Adipocyte (in vitro differentiated cells): ENCODE measurements around the gene RUNX3.

Experiments used
- DNase-seq: peaks from one replicate; pipeline ENCODE4 v3.0.0-alpha.2; 2015; ENCODE audit warnings: low read depth
- H3K27me3 ChIP-seq: replicated peaks from 2 replicates; pipeline ENCODE4 v1.7.0; 2013; ENCODE audit warnings: mild to moderate bottlenecking, low read length, moderate library complexity; ENCODE audit not compliant: control insufficient read depth, insufficient read depth
- H3K36me3 ChIP-seq: 2 replicates; pipeline ENCODE4 v1.7.0; 2013; ENCODE audit warnings: low read length, mild to moderate bottlenecking, moderate library complexity; ENCODE audit not compliant: control insufficient read depth, insufficient read depth, severe bottlenecking
- H3K4me1 ChIP-seq: 2 replicates; pipeline ENCODE4 v1.7.0; 2013; ENCODE audit warnings: mild to moderate bottlenecking, low read length, moderate library complexity; ENCODE audit not compliant: control insufficient read depth, insufficient read depth
- H3K4me3 ChIP-seq: 2 replicates; pipeline ENCODE4 v1.7.0; 2013; ENCODE audit warnings: mild to moderate bottlenecking, low read length, moderate library complexity
- H3K9ac ChIP-seq: 2 replicates; pipeline ENCODE4 v1.7.0; 2013; ENCODE audit warnings: mild to moderate bottlenecking, low read length, moderate library complexity
- H3K9me3 ChIP-seq: 2 replicates; pipeline ENCODE4 v1.7.0; 2013; ENCODE audit warnings: mild to moderate bottlenecking, low read length, moderate library complexity; ENCODE audit not compliant: control insufficient read depth

RUNX3 gene

DNA sequence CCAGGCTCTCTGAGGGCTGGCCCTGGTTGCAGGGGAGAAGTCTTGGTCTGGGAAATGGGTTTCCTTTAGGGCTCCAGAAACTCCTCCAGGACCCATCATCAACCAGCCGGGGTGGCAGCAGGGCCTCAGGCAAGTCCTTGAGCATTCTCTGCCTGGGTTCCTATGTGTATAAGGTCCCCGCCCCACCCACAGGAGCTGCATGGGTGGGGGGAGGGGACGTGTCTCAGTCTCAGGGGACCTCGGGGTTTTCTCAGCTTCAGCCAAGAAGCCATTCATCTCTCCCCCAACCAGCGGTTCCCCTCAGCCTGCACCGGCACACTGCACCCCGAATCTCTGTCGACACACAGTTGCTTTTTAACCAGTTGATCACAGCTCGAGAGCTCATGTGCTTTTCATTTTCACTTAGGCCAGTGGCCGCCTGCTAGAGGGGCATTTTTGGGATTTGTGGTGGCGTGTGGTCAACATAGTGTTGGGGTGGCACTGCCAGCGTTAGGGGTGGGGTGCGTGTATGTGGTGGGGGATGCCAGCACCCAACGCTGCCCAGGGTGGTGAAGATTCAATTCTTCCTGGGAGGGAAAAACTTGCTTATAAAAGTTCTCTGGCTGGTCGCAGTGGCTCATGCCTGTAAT is 6.5 kb downstream of the RUNX3 start:
- peaks cover 55% of the 10 kb centered on the region for H3K27me3 ChIP-seq

DNA sequence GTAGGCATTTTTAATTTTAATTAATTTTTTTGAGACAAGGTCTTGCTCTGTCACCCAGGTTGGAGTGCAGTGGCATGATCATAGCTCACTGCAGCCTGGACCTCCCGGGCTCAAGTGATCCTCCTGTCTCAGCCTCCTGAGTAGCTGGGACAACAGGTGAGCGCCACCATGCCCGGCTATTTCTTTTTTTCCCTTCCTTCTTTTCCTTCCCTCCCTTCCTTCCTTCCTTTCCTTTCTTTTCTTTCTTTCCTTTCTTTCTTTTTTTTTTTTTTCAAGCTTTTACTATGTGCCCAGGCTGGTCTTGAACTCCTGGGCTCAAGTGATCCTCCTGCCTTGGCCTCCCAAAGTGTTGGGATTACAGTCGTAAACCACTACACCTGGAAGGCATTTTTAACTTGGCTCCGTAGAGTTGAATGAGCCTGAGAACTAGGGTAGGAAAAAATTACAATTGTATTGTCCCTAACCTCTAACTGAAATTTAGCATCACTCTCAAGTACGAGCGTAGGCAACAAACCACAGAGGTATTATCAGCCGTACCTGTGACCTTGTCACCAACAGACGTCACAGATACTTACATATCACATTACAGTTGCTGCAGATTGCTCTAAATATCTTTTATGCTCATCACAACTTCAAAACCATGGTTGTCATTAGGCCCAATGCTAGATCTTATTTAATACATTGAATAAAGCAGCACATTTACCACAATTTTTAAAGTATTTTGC is 8.0 kb downstream of the RUNX3 start:
- no peak for DNase-seq
- peaks cover 10% of the 10 kb centered on the region for H3K4me1 ChIP-seq
- H3K9me3 ChIP-seq = no peaks in the 10 kb centered on the region
- no peak overlapping the region for H3K9ac ChIP-seq
- no peak overlapping the region for H3K4me3 ChIP-seq
- peaks cover 40% of the 10 kb centered on the region for H3K27me3 ChIP-seq
- no peaks in the 10 kb centered on the region for H3K36me3 ChIP-seq

More for the DNA sequence above, 6.5 kb downstream of the RUNX3 start:
- Histone ChIP-seq H3K9me3 (no peaks in the 10 kb centered on the region), H3K9ac (no peak overlapping the region), H3K4me1 (peaks cover 10% of the 10 kb centered on the region), H3K4me3 (no peak overlapping the region), H3K36me3 (no peaks in the 10 kb centered on the region)
- DNase-seq = no peak

DNA sequence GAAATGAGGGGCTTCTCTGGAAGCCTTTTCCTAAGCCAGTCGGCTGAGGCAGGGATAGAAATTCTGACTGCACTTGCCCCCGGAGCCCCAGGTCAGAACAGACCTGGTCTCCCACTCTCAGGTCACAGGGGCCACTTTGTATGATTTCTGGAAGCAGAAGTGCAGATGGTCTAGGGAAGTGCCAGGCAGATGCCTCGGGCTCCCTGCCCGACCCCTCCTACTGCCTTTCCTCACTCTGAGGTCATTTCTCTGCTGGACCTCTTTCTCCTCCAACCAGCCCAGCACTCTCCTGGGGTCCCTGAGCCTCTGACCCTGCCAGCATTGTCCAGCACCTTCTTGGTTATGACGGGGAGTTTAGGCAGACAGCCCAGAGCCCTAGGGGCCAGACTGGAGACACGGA is 8.7 kb downstream of the RUNX3 start:
- Histone ChIP-seq H3K4me1 (peaks cover 10% of the 10 kb centered on the region), H3K4me3 (no peak overlapping the region), H3K9ac (no peak overlapping the region), H3K27me3 (peaks cover 33% of the 10 kb centered on the region), H3K9me3 (no peaks in the 10 kb centered on the region), H3K36me3 (no peaks in the 10 kb centered on the region)
- DNase-seq = no peak

DNA sequence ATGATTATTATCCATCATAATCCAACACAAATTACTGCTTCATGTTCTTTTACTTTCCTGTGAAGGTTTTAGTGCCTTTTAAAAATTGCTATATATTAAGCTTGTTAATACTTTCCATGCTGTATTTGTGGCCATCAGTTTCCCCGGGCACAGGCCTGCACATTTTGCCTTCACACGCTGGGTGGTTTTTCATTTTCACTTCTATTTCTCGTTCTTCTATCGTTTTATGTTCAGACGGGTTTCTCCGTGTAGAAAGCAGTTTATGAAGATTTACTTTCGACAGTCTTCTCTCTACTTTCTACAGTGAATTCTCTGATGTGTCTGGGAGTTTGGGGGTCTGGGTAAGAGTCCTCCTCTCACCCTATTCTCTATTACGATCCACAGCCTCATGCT is 9.5 kb downstream of the RUNX3 start:
- no peak for DNase-seq
- peak overlapping the region; percentile 71 for H3K4me3 ChIP-seq
- H3K27me3 ChIP-seq = peaks cover 24% of the 10 kb centered on the region
- H3K9me3 ChIP-seq = no peaks in the 10 kb centered on the region
- H3K9ac ChIP-seq = no peak overlapping the region
- H3K36me3 ChIP-seq = no peaks in the 10 kb centered on the region
- peaks cover 10% of the 10 kb centered on the region for H3K4me1 ChIP-seq

GRCh38 chr1:24919791-24920532 is 10.1 kb downstream of the RUNX3 start:
- H3K9ac ChIP-seq = no peak overlapping the region
- H3K9me3 ChIP-seq = no peaks in the 10 kb centered on the region
- H3K36me3 ChIP-seq = no peaks in the 10 kb centered on the region
- H3K4me1 ChIP-seq = peaks cover 10% of the 10 kb centered on the region
- H3K4me3 ChIP-seq = peak overlapping the region; percentile 71
- H3K27me3 ChIP-seq = peaks cover 19% of the 10 kb centered on the region
- peak; percentile 78 for DNase-seq

GRCh38 chr1:24918995-24919605 is 11.0 kb downstream of the RUNX3 start:
- Histone ChIP-seq H3K4me3 (no peak overlapping the region), H3K36me3 (no peaks in the 10 kb centered on the region), H3K4me1 (peaks cover 10% of the 10 kb centered on the region), H3K9me3 (no peaks in the 10 kb centered on the region), H3K27me3 (peaks cover 10% of the 10 kb centered on the region), H3K9ac (no peak overlapping the region)
- no peak for DNase-seq

DNA sequence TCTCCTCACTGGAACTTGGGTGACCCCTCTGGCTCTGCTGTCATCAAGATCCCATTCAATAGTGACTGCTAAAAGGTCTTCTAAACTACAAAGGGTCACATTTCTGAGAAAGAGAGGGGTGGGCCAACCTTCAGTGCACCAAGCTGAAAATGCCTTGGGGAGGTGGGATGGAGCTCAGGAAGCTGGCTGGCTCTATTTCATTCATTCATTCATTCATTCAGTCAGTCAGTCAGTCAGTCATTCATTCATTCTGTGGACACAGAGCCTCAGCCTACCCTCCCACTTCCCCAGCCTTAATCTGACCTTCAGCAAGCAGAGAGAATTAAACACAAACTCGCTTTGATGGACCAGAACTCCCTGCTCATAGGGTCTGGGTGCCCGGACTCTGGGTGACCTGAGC is 11.7 kb downstream of the RUNX3 start:
- no peaks in the 10 kb centered on the region for H3K36me3 ChIP-seq
- peaks cover 10% of the 10 kb centered on the region for H3K4me1 ChIP-seq
- peaks cover 4% of the 10 kb centered on the region for H3K27me3 ChIP-seq
- H3K9ac ChIP-seq = no peak overlapping the region
- no peak for DNase-seq
- H3K9me3 ChIP-seq = no peaks in the 10 kb centered on the region
- H3K4me3 ChIP-seq = no peak overlapping the region

GRCh38 chr1:24917327-24918074 is 12.6 kb downstream of the RUNX3 start:
- Histone ChIP-seq H3K4me3 (no peak overlapping the region), H3K4me1 (peaks cover 10% of the 10 kb centered on the region), H3K9ac (no peak overlapping the region), H3K27me3 (peaks cover 4% of the 10 kb centered on the region), H3K36me3 (no peaks in the 10 kb centered on the region), H3K9me3 (no peaks in the 10 kb centered on the region)
- DNase-seq = no peak

DNA sequence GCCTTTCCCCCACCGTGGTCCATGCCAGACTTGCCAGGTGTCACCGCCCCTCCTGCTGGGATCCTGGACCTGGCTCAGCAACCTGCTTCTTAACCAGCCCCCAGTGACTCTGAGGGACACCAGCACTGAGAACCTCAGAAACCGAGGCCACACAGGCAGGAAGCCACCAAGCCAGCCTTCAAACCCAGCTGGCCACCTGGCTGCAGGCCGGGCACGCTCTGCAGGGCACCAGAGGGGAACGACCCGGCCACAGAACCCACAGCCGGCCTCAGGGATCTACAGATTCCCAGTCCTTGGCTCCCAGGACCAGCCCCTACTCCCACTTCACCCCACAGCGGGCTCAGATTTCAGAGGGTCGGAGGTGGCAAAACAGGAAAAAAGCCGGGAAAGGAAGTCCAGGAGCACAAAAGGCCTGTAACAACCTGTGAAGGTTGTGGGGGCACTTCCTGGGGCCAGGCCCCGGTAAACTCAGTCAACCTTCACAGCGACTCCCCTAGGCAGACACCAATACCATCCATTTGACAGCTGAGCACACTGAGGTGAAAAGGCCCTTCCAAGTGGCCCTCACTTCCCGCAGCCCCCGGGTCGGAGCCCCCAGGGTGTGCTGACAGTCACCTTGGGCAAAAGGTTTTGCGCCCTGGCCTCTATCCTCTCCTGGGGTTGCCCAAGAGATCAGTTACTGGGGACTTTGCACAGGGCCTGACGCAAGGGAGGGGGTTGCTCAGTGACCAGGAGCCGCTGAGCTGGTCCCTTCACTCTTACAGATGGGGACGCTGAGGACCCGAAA is 14.1 kb downstream of the RUNX3 start:
- H3K9me3 ChIP-seq = no peaks in the 10 kb centered on the region
- no peak for DNase-seq

More for the DNA sequence above, 14.1 kb downstream of the RUNX3 start:
- Histone ChIP-seq H3K4me1 (peaks cover 17% of the 10 kb centered on the region), H3K27me3 (no peaks in the 10 kb centered on the region), H3K9ac (no peak overlapping the region), H3K36me3 (no peaks in the 10 kb centered on the region), H3K4me3 (no peak overlapping the region)
